Suprapubic skin (tissue), 4 donors: ENCODE results near the gene KCNT2. TPM values are rescaled to one million over a fixed set of nuclear protein-coding genes. Genes with fewer than 3 reads are reported as not detected.

Experiments
- DNase-seq, 2 donors: peaks; one replicate each; pipeline ENCODE4 v3.0.0-alpha.2; 2019; ENCODE audit warnings: low spot score in 2 of 2
- H3K27ac ChIP-seq: fragments of 200-600 bp; sonication (generic); one replicate; pipeline ENCODE4 v1.5.1; 2019
- H3K27me3 ChIP-seq: fragments of 200-600 bp; sonication (generic); one replicate; pipeline ENCODE4 v1.5.1; 2019
- H3K36me3 ChIP-seq: fragments of 200-600 bp; sonication (generic); one replicate; pipeline ENCODE4 v1.5.1; 2019
- H3K4me1 ChIP-seq: fragments of 200-600 bp; sonication (generic); one replicate; pipeline ENCODE4 v1.5.1; 2019
- H3K4me3 ChIP-seq: fragments of 200-600 bp; sonication (generic); one replicate; pipeline ENCODE4 v1.5.1; 2019; ENCODE audit warnings: mild to moderate bottlenecking
- H3K9me3 ChIP-seq: fragments of 200-600 bp; sonication (generic); one replicate; pipeline ENCODE4 v1.5.1; 2019
- EP300 ChIP-seq: sonication (generic); formaldehyde crosslinking; IDR thresholded peaks from one replicate; pipeline ENCODE4 v1.6.1; 2017; ENCODE audit warnings: antibody characterized with exemption
- POLR2A ChIP-seq, 2 donors: fragments of 450-650 bp; IDR thresholded peaks; one replicate each; pipeline ENCODE4 v1.6.1; 2017; ENCODE audit warnings: antibody characterized with exemption in 2 of 2, mild to moderate bottlenecking in 2 of 2, moderate library complexity in 2 of 2
- POLR2AphosphoS5 ChIP-seq, 3 donors: sonication (generic); formaldehyde crosslinking; IDR thresholded peaks; one replicate each; pipeline ENCODE4 v1.6.1; 2017; ENCODE audit warnings: antibody characterized with exemption in 3 of 3
- WGBS: methylation state at CpG from one replicate; pipeline ENCODE4 v1.1.5; 2018; 5-methylcytosine and 5-hydroxymethylcytosine counted together
- total RNA-seq, 4 donors: library from RNA; depleted of rRNA; stranded (reverse); fragments of >200 nt; gene quantifications; one replicate each; pipeline ENCODE4 v1.1.0, GENCODE V29; 2016
- TF ChIP-seq, protein P1 (sequence below), 2 donors: fragments of 200-600 bp in 1 of 2; fragments of 450-650 bp in 1 of 2; sonication (generic) in 1 of 2; IDR thresholded peaks; one replicate each; pipeline ENCODE4 v1.5.1; 2016 to 2019; ENCODE audit warnings: antibody characterized with exemption in 2 of 2, mild to moderate bottlenecking in 1 of 2, moderate library complexity in 1 of 2

Gene KCNT2
- total RNA-seq, 4 donors from 2014 or later, result 0.34 to 2.5 (median 0.34) TPM

DNA sequence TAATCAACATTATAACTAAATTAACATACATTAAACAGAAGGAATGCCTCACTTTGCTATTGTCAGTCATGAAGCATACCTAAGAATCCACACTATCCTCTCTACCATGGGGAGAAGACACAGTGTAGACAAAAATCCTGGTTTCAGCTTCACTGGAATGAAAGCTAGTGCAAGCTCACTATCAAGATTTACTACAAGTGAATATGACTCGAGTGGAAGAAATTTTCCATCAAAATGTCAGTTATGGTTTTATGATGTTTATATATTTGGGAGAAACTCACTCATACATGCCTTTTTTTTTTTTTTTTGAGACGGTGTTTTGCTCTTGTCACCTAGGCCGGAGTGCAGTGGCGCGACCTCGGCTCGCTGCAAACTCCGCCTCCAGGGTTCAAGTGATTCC, 424.3 kb downstream of the KCNT2 start:
- no peak overlapping the region for H3K4me3 ChIP-seq
- H3K9me3 ChIP-seq, result no peaks in the 10 kb centered on the region
- DNase-seq, result no peak
- no peak overlapping the region for H3K27ac ChIP-seq
- no peaks in the 10 kb centered on the region for H3K36me3 ChIP-seq
- peaks cover 7% of the 10 kb centered on the region for H3K4me1 ChIP-seq
- H3K27me3 ChIP-seq, result no peaks in the 10 kb centered on the region
- TF ChIP-seq, protein P1, sequence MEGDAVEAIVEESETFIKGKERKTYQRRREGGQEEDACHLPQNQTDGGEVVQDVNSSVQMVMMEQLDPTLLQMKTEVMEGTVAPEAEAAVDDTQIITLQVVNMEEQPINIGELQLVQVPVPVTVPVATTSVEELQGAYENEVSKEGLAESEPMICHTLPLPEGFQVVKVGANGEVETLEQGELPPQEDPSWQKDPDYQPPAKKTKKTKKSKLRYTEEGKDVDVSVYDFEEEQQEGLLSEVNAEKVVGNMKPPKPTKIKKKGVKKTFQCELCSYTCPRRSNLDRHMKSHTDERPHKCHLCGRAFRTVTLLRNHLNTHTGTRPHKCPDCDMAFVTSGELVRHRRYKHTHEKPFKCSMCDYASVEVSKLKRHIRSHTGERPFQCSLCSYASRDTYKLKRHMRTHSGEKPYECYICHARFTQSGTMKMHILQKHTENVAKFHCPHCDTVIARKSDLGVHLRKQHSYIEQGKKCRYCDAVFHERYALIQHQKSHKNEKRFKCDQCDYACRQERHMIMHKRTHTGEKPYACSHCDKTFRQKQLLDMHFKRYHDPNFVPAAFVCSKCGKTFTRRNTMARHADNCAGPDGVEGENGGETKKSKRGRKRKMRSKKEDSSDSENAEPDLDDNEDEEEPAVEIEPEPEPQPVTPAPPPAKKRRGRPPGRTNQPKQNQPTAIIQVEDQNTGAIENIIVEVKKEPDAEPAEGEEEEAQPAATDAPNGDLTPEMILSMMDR (IDR thresholded peaks at IDR 0.05), result no peak
- TF ChIP-seq POLR2AphosphoS5 (IDR thresholded peaks at IDR 0.05), result no peak
- TF ChIP-seq EP300, result no peak
- no peak for TF ChIP-seq POLR2A (IDR thresholded peaks at IDR 0.05)
- WGBS, result 94% methylated on average over 8 of the region's 8 CpGs

DNA sequence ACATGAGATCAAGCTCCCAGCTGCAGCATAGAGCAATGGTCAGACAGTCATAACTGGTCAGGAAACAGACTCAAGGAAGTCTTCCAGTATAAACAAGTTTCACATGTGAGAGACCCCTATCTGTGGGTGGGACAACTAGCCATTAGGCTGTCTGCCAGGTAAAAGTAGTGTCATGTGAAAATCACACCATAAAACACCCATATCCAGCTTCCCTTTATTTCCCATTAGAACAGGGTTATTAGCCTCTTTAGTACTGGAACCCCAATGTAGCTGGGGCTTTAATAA, 426.7 kb downstream of the KCNT2 start:
- Histone ChIP-seq H3K4me1 (peaks cover 7% of the 10 kb centered on the region), H3K27ac (no peak overlapping the region), H3K9me3 (no peaks in the 10 kb centered on the region), H3K4me3 (no peak overlapping the region), H3K27me3 (no peaks in the 10 kb centered on the region), H3K36me3 (no peaks in the 10 kb centered on the region)
- TF ChIP-seq POLR2A (IDR thresholded peaks at IDR 0.05), result no peak
- TF ChIP-seq, protein P1 (IDR thresholded peaks at IDR 0.05), result no peak
- no peak for DNase-seq

DNA sequence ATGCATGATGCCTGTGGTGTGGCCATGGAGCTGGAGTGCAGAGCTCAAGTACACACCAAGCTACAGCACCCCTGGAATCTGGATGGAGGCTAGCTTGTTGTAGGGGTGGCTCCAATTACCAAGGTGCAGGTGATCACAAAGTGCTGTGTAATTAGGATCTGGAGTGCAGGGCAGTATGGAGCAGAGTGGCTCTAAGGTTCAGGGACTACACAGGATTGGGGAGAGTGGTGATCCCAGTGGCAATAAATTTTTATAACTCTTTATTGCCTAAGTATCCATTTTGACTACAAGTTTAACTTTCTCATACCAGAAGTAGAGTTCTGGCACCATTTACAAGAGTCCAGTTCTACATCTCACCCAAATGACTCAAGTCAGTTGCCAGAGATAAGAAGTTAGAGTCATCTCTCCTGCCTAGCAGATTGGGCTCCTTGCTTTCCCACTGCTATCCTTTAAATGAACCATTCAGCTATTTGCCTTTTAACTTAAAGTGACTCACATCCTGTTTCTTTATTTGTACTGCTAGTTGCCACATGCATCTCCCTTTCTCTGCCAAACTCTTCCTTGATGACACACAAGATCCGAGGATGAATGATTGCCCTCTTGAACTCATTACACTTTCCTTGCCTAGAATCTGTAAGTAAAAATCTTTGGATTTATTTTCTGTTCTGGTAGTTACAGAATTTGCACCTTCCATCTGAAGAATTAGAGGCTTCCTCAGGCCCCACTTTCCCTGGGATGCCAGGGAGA, 427.2 kb downstream of the KCNT2 start:
- H3K4me1 ChIP-seq, result peaks cover 7% of the 10 kb centered on the region
- DNase-seq, result no peak
- no peak overlapping the region for H3K27ac ChIP-seq
- H3K9me3 ChIP-seq, result no peaks in the 10 kb centered on the region
- H3K27me3 ChIP-seq, result no peaks in the 10 kb centered on the region
- no peak for TF ChIP-seq POLR2AphosphoS5 (IDR thresholded peaks at IDR 0.05)
- no peak for TF ChIP-seq POLR2A (IDR thresholded peaks at IDR 0.05)
- TF ChIP-seq, protein P1 (IDR thresholded peaks at IDR 0.05), result no peak
- TF ChIP-seq EP300, result no peak
- 5% methylated on average over 1 of the region's 1 CpG for WGBS
- no peaks in the 10 kb centered on the region for H3K36me3 ChIP-seq
- H3K4me3 ChIP-seq, result no peak overlapping the region

DNA sequence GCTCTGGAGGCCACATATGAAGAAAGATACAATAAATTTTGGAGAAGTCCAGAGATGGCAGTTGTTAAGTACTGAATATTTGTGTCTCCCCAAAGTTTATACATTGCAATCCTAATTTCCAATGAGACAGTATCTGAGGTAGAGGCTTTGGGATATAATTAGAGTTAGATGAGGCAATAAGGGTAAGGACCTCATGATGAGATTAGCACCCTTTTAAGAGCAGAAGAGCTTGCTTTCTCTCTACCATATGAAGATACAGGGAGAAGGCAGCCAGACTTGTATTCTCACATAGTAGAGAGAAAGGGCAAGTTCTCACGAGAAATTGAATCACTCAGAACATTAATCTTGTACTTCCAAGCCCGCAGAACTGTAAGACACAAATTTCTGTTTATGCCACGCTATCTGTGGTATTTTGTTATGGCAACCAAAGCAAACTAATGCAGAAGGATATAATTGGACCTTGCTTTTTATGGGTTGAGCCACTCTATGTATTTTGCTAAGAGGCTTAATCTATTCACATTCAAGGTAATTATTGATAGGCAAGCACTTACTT, 430.1 kb downstream of the KCNT2 start:
- Histone ChIP-seq H3K27ac (no peak overlapping the region), H3K4me3 (no peak overlapping the region), H3K9me3 (no peaks in the 10 kb centered on the region), H3K36me3 (no peaks in the 10 kb centered on the region), H3K27me3 (no peaks in the 10 kb centered on the region), H3K4me1 (peaks cover 7% of the 10 kb centered on the region)
- 23% methylated on average over 3 of the region's 3 CpGs for WGBS
- no peak for DNase-seq
- no peak for TF ChIP-seq POLR2A (IDR thresholded peaks at IDR 0.05)
- TF ChIP-seq, protein P1 (IDR thresholded peaks at IDR 0.05), result no peak
- no peak for TF ChIP-seq POLR2AphosphoS5 (IDR thresholded peaks at IDR 0.05)
- no peak for TF ChIP-seq EP300

Other genes with a start within 250 kb of the KCNT2 start
- 10 to 100 TPM; 12.8 to 45.2 (median 27.3) TPM for gene CFH, start 43.6 kb upstream of the KCNT2 start, total RNA-seq
- gene CFHR3, start 166.4 kb upstream of the KCNT2 start, total RNA-seq, result not detected
- 1 to 10 TPM in 1 of 4 donors, not detected in 3; 1.8 TPM for gene CFHR1, start 211.3 kb upstream of the KCNT2 start, total RNA-seq